Measurements from ENCODE around the gene KCTD15.

GRCh38 chr19:33780251-33780650, 16.4 kb upstream of the KCTD15 start:
- TF ChIP-seq CTCF (conservative IDR thresholded peaks at IDR 0.05) (no peak), ZFX (IDR thresholded peaks at IDR 0.05) (no peak)

All from C4-2B (cell line).